ENCODE results near the gene LPAR1. TPM values are rescaled to one million over a fixed set of nuclear protein-coding genes. Genes with fewer than 3 reads are reported as not detected.

Gene LPAR1
- total and polyA plus RNA-seq, 10 of the 15 experiments (the other 5 are each of a cell fraction or from before 2014, with no cell fraction given) = 3.3 to 12.9 (median 8.4) TPM

GRCh38 chr9:111034898-111035539 is 3.3 kb downstream of the LPAR1 start (continued):
- TF ChIP-seq LARP7 (IDR thresholded peaks at IDR 0.05) = no peak
- TF ChIP-seq IRF4 (IDR thresholded peaks at IDR 0.05; ENCODE audit: low read depth, low read length) = no peak
- TF ChIP-seq MYC (IDR thresholded peaks at IDR 0.05; ENCODE audit: insufficient read depth, insufficient read length, insufficient replicate concordance, low read length, severe bottlenecking) = no peak
- no peak for TF ChIP-seq E2F4 (IDR thresholded peaks at IDR 0.05; ENCODE audit: low read depth, low read length)

GRCh38 chr9:111034170-111034897 is 3.9 kb downstream of the LPAR1 start:
- Histone ChIP-seq H3K4me2 (ENCODE audit: control insufficient read depth, insufficient read depth) (no peak overlapping the region), H3K27me3 (replicated peaks in 1 of 2; ENCODE audit: control insufficient read depth in 2 of 2, insufficient read depth in 2 of 2, low read length in 1 of 2) (peaks cover 0 to 10% of the 10 kb centered on the region in 2 experiments; a peak in 1 of 4 replicates), H3K9ac (ENCODE audit: control insufficient read depth, insufficient read depth, low read length) (no peak overlapping the region), H3K9me3 (replicated peaks; ENCODE audit: control insufficient read depth, insufficient read depth, low read length) (no peaks in the 10 kb centered on the region), H2AFZ (ENCODE audit: control insufficient read depth, low read depth, low read length) (no peak overlapping the region), H3K27ac (ENCODE audit: control insufficient read depth, insufficient read depth) (no peak overlapping the region), H3K4me3 (no peak overlapping the region), H4K20me1 (ENCODE audit: control insufficient read depth, insufficient read depth) (no peaks in the 10 kb centered on the region), H3K79me2 (ENCODE audit: control insufficient read depth, insufficient read depth, low read length) (no peaks in the 10 kb centered on the region), H3K4me1 (ENCODE audit: control insufficient read depth, insufficient read depth, low read length) (no peaks in the 10 kb centered on the region), H3K36me3 (ENCODE audit: control insufficient read depth in 2 of 2, insufficient read depth in 2 of 2, low read length in 1 of 2) (no peaks in the 10 kb centered on the region)
- 30% methylated on average over 6 of the region's 6 CpGs for WGBS (ENCODE audit: insufficient coverage, insufficient replicate concordance, low lambda C conversion rate, missing lambda C conversion rate)
- no peak for FAIRE-seq
- in situ Hi-C loops (cut with MboI) (no loop called here), intact Hi-C loops (cut with micrococcal nuclease; ENCODE audit: unreplicated experiment) (no loop called here)
- no TSS peak for BruUV-seq (replicated peaks)
- ChIA-PET RAD21 (ENCODE audit: unreplicated experiment) (interaction anchor here (0.8 to 3.8 kb wide), 28 partner anchors 9 to 411 kb away, joined by 3 to 68 read pairs (median 12); no protein-coding TSS in a partner anchor), CTCF (interaction anchor here (0.6 to 4.4 kb wide), 15 partner anchors 17 to 411 kb away, joined by 3 to 50 read pairs (median 5); no protein-coding TSS in a partner anchor), SMC1A (ENCODE audit: uncharacterized antibody, unreplicated experiment) (interaction anchor here (0.7 to 12.9 kb wide), 39 partner anchors 8 to 408 kb away, joined by 3 to 218 read pairs (median 6); no protein-coding TSS in a partner anchor), POLR2A (interaction anchor here (0.9 to 1.4 kb wide), 4 partner anchors 18 to 215 kb away, joined by 3 to 4 read pairs (median 4); no protein-coding TSS in a partner anchor)
- DNase-seq (ENCODE audit: low read depth, low spot score) = no peak
- no peak for ATAC-seq
- TF ChIP-seq CUX1 (IDR thresholded peaks at IDR 0.05; ENCODE audit: insufficient replicate concordance, low read depth, low read length) (no peak), YBX1 (IDR thresholded peaks at IDR 0.05) (no peak), ZNF384 (IDR thresholded peaks at IDR 0.05; ENCODE audit: borderline replicate concordance, low read depth, low read length) (no peak), ZSCAN29 (IDR thresholded peaks at IDR 0.05) (no peak), KLF5 (IDR thresholded peaks at IDR 0.05; ENCODE audit: partially characterized antibody) (no peak), CREB1 (IDR thresholded peaks at IDR 0.05; ENCODE audit: low read depth) (no peak), ZBTB33 (IDR thresholded peaks at IDR 0.05) (no peak)

Data from GM12878 (cell line).